ENCODE data around the gene LURAP1L.

LURAP1L gene

DNA sequence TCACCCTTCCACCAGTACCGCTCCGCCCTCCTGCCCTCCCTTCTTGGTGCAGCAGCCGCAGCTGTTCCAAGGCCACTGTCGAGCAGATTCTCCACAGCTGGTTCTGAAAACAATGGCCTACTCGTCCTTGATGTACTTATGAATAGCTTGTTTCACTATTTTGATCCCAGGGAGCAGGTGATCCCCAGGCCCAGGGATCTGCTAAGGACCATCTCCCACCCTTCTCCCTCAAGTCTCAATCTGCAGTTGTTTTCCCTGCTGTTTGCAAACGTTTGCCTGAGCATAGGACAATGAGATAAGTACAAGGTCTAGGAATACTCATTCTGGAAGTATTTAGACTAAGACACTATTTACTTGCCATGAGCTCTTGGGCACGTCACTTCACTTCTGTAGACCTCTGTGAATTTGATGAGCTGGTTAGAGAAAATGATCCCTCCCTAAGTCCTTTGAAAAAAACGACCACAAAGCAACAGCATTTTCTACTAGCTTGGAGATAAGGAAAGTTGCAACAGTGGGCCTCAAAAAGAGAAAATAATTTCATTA lies 1.8 kb downstream of the LURAP1L start:
- DNase-seq (ENCODE audit: low read depth in 2 of 2), result no peak

DNA sequence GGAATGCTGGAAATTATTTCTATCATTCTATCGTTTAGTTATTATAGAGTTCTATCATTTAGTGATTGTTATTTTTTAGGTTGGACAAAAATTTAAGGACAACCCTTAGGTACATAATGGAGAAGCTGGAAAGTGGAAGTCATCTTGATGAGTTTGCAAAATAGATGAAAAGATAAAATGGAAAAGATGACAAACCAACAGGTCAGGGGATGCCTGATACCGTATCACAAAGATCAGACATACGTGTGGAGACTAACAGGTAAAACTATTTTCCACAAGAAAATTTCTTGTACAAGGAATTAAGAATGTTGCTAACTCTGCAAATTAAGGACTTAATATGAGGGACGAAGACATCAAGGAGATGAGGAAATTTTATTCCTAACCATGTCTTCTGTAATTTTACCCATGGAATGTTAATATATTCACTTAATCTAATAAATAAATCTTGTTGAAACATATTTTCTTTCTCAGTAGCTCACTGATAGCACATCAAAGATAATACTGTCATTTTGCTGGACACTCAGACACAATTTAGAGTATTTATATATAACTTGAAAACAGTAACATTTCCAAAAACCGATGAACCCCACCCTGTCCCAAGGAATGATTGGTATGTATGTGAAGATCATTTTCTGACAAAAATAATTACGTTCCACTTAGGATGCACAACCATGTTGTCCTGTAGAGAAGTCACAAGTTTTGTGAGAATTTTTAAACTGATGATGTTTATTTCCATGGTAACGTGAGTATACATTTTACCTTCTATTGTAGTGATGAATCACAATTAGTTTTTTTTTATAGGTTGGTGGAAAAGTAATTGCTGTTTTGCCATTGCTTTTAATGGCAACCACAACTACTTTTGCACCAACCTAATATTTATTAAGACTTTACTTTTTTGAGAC lies 2.6 kb downstream of the LURAP1L start:
- DNase-seq (ENCODE audit: low read depth in 2 of 2), result no peak

DNA sequence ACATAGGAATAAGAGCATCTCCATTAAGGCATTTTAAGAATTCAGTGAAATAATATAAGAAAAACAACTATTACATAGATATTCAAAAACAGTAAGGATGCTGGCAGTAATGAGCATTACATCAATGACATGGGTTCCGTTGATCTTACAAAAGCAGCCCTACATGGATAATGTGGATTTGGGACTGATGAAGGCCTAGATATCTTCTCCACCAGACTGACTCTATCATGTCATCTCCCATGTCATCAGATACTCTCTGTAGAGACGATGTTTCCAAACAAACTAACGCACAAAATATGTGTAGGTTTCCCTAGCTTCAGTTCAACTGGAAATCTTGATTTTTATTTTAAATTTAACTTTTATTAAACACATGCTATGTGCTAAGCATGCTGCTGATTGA lies 3.6 kb downstream of the LURAP1L start:
- no peak for DNase-seq (ENCODE audit: low read depth in 2 of 2)

DNA sequence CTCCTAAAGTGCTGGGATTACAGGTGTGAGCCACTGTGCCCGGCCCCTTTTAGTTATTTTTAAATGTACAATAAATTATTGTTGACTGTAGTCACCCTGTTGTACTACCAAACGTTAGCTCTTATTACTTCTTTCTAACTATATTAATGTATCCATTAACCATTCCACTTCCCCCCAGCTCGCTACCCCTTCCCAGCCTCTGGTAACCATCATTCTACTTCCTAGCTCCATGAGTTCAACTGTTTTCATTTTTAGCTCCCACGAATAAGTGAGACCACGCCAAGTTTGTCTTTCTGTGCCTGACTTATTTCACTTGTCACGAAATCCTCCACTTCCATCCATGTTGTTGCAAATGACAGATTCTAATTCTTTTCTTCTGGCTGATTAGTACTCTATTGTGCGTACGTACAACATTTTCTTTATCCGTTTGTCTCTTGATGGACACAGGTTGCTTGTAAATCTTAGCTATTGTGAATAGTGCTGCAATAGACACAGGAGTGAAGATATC lies 6.5 kb downstream of the LURAP1L start:
- no peak for DNase-seq (ENCODE audit: low read depth in 2 of 2)

GRCh38 chr9:12783767-12784460 lies 9.1 kb downstream of the LURAP1L start:
- DNase-seq (ENCODE audit: low read depth in 2 of 2), result no peak

GRCh38 chr9:12784461-12785259 lies 9.8 kb downstream of the LURAP1L start:
- DNase-seq (ENCODE audit: low read depth in 2 of 2), result no peak

GRCh38 chr9:12785260-12785770 lies 10.5 kb downstream of the LURAP1L start:
- DNase-seq (ENCODE audit: low read depth in 2 of 2), result no peak

DNA sequence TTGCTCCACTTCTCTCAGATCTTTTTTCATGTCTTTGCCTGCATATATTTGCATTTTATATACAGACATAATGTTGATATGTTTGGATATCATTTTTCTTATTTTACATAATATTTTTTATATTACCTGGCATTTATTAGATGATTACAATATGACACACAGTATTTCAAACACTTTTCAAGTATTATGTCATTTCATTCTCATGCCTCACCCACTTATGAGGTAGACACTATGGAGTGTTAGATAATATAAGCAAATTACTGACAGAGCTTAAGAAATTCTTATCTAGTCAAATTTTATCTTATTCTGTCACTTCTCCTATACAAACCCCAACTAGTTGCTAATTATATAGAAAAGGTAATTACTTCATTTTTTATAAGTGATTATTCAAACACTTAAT lies 11.1 kb downstream of the LURAP1L start:
- no peak for DNase-seq (ENCODE audit: low read depth in 2 of 2)

GRCh38 chr9:12790001-12790400 lies 15.2 kb downstream of the LURAP1L start:
- no peak for DNase-seq (ENCODE audit: low read depth in 2 of 2)

- DNase-seq (ENCODE audit: low read depth in 2 of 2), result no peak
Observed at GRCh38 chr9:12790883-12791282, 16.1 kb downstream of the LURAP1L start.

- no peak for DNase-seq (ENCODE audit: low read depth in 2 of 2)
Observed at GRCh38 chr9:12794101-12794799, 19.4 kb downstream of the LURAP1L start.

GRCh38 chr9:12796601-12797000 lies 21.8 kb downstream of the LURAP1L start:
- DNase-seq (ENCODE audit: low read depth in 2 of 2), result no peak

DNA sequence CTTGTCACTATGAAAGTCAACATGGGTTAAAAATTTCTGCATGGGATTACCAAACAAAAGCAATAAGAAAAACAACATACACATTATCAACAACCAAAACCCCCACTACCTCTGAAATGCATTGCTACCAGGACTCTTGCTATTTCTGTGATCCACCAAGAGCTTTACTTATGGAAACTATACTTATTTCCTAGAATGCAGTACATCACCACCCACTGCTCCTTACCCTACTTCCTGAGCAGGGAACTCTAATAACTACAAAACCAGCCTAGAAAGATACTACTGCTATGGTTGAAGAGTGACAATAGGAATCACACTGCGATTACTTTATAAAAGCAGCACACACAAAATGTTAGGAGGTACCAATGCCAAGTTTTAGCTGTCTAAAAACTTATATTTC lies 22.2 kb downstream of the LURAP1L start:
- no peak for DNase-seq (ENCODE audit: low read depth in 2 of 2)

DNA sequence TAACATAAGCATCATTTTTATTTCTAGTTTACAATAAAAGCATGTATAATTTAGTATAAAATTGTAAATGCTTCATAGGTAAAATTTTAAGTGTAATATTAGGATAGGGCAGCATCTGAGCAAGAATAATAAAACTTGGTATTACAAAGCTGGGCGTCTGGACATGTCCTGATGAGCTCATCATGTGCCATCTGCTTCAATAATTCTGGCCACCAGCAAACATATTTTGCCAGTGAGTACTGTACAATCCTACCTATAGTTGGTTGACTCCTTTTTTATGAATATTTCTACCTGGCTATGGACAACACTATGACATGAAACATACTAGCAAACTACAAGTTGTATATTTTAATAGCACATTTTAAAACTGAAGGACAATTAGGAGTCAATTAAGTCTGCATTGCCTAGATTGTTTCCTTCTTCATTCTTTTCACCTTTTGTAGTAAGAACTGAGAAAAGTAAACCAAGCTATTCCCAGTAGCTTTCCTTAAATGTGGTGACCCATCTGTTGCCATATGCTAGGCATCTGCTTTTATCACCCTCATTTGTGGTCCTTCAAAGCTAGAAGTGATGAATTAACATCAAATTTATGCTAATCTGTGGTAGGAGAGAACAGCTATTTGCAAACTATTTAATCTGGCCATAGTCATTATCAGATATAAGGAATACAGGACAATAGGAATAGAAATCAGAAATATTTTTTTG lies 23.4 kb downstream of the LURAP1L start:
- DNase-seq (ENCODE audit: low read depth in 2 of 2), result no peak

GRCh38 chr9:12801187-12801586 lies 26.4 kb downstream of the LURAP1L start:
- DNase-seq (ENCODE audit: low read depth in 2 of 2), result no peak

GRCh38 chr9:12801663-12802062 lies 26.8 kb downstream of the LURAP1L start:
- no peak for DNase-seq (ENCODE audit: low read depth in 2 of 2)

DNA sequence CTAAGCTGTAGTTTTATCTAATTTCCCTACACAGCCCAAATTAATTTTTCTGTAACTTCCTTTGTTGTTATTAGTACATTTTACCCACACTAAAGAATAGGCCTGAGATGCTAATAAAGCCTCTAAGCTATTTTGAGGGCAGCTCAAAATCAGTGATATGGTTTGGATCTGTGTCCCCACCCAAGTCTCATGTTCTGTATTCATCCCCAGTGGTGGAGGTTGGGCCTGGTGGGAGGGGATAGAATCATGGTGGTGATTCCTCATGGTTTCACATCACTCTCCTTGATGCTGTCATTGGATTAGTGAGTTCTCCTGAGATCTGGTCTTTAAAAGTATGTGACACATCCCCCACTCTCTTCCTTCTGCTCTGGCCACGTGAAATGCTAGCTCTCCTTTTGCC lies 27.3 kb downstream of the LURAP1L start:
- DNase-seq (ENCODE audit: low read depth in 2 of 2), result no peak

DNA sequence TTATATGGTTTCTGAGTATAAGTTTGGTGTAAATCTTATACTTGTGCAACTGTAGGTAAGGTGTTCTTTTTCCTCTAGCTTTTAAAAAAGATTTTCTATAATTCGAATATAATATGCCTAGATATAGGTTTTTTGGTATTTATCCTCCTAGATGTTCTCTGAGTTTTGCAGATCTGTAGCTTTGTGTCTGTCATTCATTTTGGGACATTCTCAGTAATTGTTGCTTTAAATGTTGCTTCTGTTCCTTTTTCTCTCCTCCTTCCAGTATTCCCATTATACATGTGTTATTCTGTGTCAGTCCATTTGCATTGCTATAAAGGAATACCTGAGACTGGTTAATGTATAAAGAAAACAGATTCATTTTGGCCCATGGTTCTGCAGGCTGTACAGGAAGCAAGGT lies 33.7 kb downstream of the LURAP1L start:
- DNase-seq (ENCODE audit: low read depth in 2 of 2), result no peak

- DNase-seq (ENCODE audit: low read depth in 2 of 2), result no peak
Observed at GRCh38 chr9:12809720-12810119, 34.9 kb downstream of the LURAP1L start.

DNA sequence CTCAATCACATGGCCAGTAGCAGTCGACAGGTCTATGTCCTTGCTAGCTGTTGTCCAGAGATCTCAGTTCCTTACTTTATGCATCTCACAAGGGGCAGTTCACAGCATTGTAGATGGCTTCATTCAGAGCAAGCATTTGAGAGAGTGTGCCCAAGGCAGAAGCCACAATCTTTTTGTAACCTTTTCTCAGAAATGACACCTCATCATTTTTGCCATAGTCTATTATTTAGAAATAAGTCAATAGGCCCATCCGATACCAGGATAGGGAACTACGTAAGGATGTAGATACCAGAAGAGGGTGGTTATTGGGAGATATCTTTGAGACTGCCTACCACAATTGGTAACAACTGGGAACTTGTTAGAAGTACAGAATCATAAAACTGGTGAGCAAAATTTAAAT lies 37.1 kb downstream of the LURAP1L start:
- no peak for DNase-seq (ENCODE audit: low read depth in 2 of 2)
